Head of caudate nucleus (tissue), 42 donors: ENCODE measurements around the gene HARBI1.
A peak's percentile ranks its signal among the peaks of the same experiment; 100 is the strongest.

Experiments used
- DNase-seq, 42 donors: peaks; one replicate each; pipeline versions ENCODE4 v3.0.0 to v3.0.0-alpha.2; 2020 to 2021; ENCODE audit warnings: mixed read lengths in 7 of 42
- intact Hi-C: fragments of 100-400 bp; cut with DNase I; formaldehyde crosslinking; loops from one replicate; pipeline ENCODE4 v1.15.0; 2022

HARBI1 gene

DNA sequence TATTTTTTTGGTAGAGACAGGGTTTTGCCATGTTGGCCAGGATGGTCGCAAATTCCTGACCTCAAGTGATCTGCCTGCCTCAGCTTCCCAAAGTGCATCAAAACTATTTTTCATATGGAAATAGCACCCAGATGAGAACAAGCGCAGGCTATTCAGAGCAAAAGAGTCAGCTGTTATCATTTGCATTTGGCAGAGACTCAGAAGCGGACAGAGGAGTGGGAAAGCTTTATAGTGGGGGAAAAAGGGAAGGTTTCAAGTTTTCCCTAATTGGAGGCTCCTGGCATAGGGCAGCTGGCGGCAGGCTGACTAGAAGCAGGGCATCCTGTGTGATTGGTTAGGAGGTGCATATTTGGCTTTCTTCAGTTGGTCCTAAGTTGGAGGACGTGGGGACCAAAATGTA, 20.5 kb upstream of the HARBI1 start:
- peak in 20 of 42 donors; percentile 17 to 72 (median 36) for DNase-seq
- intact Hi-C loops = no loop called here

GRCh38 chr11:46635557-46636139, 18.6 kb upstream of the HARBI1 start:
- intact Hi-C loops = no loop called here
- no peak for DNase-seq

DNA sequence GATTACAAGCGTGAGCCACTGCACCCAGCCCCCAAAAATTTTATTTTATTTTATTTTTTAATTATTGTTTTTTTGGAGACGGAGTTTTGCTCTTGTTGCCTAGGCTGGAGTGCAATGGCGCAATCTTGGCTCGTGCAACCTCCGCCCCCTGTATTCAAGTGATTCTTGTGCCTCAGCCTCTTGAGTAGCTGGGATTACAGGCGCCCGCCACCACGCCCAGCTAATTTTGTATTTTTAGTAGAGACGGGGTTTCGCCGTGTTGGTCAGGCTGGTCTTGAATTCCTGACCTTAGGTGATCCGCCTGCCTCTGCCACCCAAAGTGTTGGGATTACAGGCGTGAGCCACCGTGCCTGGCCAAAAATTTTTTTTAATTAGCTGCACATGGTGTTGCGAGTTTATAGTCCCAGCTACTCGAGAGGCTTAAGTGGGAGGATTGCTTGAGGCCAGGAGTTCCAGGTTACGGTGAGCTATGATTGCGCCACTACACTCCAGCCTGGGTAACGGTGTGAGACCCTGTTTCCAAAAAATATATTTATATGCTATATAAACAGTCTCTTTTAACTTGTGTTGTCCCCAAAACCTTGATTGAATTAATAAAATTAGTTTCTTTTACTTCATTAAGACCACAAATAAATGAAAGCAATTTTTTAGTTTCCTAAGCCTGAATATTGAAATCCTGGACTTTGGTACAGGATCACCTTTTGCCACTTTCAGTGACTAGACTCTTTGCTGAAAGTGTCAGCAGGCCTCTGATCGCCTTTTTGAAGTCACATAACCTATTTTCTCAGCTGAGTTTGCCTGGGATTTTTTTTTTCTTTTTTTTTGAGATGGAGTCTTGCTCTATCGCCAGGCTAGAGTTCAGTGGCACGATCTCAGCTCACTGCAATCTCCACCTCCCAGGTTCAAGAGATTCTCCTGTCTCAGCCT, 16.5 kb upstream of the HARBI1 start:
- intact Hi-C loops = no loop called here
- no peak for DNase-seq

DNA sequence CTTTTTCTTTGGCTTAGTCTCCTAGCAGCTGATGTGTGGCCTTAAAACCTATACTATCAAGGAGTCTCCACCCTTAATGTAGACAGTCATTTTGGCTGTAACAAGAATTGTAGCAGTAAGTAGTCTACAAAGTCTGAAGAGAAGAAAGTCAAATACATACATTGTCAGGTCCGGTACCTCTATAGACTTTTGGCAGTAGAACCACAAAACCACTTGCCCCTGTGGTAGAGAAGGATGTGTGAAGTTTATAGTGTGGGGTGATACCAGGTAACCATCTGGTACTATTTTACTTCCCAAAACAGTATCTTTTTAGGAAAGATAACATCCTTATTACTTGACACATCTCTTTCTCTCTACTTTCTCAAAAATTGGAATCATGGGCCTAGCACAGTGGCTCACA, 15.5 kb upstream of the HARBI1 start:
- no peak for DNase-seq
- intact Hi-C loops = no loop called here

- intact Hi-C loops = no loop called here
These were observed 14.6 kb upstream of the HARBI1 start for GRCh38 chr11:46631676-46632075.

GRCh38 chr11:46630237-46630636, 13.2 kb upstream of the HARBI1 start:
- intact Hi-C loops = no loop called here
- no peak for DNase-seq

More at GRCh38 chr11:46631676-46632075, 14.6 kb upstream of the HARBI1 start:
- DNase-seq = no peak

GRCh38 chr11:46628961-46629360, 11.9 kb upstream of the HARBI1 start:
- intact Hi-C loops = no loop called here
- DNase-seq = no peak

- no peak for DNase-seq
- intact Hi-C loops = no loop called here
These were observed 8.4 kb upstream of the HARBI1 start for GRCh38 chr11:46625406-46625805.

- intact Hi-C loops = loop anchor here (5.0 kb wide), 1 partner anchor 83 kb away; the partner anchor contains the start of genes ARHGAP1 and ZNF408
- no peak for DNase-seq
These were observed 1.8 kb upstream of the HARBI1 start for GRCh38 chr11:46618837-46619236.

- intact Hi-C loops = loop anchor here (5.0 kb wide), 1 partner anchor 84 kb away; the partner anchor contains the start of genes ARHGAP1 and ZNF408
These were observed 916 bp upstream of the HARBI1 start for GRCh38 chr11:46617972-46618314.

DNA sequence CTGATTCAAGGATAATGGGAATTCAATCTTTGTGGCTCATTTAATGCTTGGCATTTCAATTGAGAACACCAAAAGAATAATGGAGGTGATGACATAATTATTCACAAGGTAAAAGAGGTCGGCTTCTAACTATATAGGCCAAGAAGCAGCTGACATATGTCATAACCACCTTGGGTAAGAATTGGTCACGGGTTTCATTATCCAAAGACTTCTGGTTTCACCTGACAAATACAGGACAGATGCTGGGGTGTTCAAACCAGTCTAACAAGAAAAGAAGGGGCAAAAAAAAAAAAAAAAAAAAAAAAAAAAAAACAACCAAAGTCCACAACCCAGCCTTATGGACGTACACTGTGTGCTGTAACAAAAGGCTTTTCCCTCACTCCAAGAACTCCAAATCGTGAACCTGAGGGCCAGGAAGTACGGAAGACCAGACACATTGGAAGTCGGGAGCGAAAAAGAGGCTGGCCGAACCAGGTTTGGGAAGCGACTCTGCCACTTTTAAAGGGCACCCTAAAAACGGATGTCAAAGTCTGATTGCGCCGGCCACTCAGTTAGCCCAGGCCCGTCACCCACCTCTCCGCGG, 385 bp downstream of the HARBI1 start:
- intact Hi-C loops = loop anchor here (5.0 kb wide), 1 partner anchor 86 kb away; the partner anchor contains the start of genes ARHGAP1 and ZNF408
- no peak for DNase-seq

More at GRCh38 chr11:46617972-46618314, 916 bp upstream of the HARBI1 start:
- no peak for DNase-seq

GRCh38 chr11:46615756-46616155, 1.3 kb downstream of the HARBI1 start:
- intact Hi-C loops = loop anchor here (5.0 kb wide), 1 partner anchor 87 kb away; the partner anchor contains the start of genes ARHGAP1 and ZNF408
- no peak for DNase-seq

- DNase-seq = peak in 7 of 42 donors; percentile 14 to 57 (median 28)
- intact Hi-C loops = no loop called here
These were observed 4.7 kb downstream of the HARBI1 start for GRCh38 chr11:46612326-46612725.

DNA sequence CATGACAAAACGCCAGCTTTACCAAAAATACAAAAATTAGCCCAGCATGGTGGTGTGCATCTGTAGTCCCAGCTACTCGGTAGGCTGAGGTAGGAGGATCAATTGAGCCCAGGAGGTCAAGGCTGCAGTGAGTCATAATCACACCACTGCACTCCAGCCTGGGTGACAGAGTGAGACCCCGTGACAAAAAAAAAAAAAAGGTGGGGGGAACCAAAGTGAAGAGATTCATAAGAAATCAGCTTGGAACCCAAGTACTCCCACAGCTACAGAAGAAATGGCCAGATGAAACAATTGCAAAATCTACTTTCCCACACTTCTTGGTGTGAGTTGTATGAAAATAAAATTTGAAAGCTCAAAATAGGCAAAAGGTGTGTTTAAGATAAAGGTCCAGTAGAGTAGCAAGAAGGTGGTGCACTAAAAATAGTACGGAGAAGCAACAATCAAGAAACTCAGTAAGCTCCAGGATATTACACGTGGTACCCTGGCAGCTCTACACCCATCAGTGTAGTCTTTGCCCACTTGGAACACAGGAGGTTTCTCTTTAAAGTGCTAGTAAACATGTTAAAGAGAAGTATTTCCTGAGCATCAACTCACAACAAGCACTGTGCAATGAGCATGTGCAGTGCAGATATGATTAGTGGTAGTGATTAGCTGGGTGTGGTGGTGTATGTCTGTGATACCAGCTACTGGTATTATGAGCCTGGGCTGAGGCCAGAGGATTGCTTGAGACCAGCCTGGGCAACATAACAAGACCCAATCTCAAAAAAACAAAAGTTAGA, 5.3 kb downstream of the HARBI1 start:
- DNase-seq = no peak
- intact Hi-C loops = no loop called here

DNA sequence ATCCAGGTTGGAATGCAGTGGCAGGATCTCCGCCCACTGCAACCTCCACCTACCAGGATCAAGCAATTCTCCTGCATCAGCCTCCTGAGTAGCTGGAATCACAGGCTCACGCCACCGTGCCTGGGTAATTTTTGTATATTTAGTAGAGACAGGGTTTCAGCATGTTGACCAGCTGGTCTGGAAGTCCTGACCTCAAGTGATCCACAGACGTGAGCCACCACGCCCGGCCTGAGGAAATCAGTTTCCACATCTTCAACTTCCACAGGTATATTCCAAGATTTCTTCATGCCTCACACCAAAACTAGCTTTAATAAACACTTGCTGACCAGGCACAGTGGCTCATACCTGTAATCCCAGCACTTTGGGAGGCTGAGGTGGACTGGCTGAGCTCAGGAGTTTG, 7.6 kb downstream of the HARBI1 start:
- DNase-seq = no peak
- intact Hi-C loops = no loop called here

DNA sequence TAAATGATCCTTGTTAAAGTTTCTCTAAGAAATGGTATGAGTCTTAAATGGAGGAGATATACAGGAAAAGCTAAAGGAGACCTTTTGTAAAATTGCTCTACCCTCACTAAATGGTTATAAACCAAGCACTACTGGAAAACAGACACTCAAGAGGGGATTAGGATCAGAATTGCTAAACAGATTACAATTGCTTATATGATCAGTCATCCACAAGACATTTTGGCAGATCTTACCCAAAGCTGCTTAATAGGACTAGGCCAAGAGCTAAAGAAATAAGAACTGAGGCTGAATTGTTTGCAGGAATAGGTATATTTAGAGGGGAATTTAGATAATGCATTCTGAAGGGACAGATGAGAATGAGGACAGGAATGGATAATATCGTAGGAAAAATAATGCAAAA, 9.5 kb downstream of the HARBI1 start:
- intact Hi-C loops = no loop called here

GRCh38 chr11:46604796-46605195, 12.2 kb downstream of the HARBI1 start:
- DNase-seq = peak in 2 of 42 donors; percentile 26 to 31
- intact Hi-C loops = no loop called here

More for the DNA sequence above, 9.5 kb downstream of the HARBI1 start:
- no peak for DNase-seq

GRCh38 chr11:46603704-46604308, 13.2 kb downstream of the HARBI1 start:
- intact Hi-C loops = no loop called here
- DNase-seq = no peak

DNA sequence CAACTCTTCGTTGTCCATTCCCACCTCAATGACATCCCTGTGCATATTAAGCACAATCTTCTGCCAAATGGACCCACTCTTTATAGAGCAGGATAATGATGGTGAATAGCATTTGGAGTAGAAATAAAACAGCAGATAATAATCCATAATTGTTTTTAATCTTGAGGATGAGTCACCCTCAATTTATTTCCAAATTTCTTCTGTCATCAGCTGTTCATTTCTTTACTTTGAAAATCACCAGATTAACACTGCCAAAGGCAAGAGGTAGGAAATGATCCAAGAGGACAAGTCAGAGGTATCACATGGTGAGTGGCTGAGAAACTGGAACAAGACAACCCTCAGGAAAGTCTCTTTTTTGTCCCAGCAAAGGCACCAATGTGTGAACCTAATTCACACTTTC, 15.9 kb downstream of the HARBI1 start:
- DNase-seq = peak in 2 of 42 donors; percentile 11 to 46
- intact Hi-C loops = no loop called here
